ENCODE results near the gene ELMOD3. TPM values are rescaled to one million over a fixed set of nuclear protein-coding genes. Genes with fewer than 3 reads are reported as not detected.

ELMOD3 gene
- total and polyA plus RNA-seq, 9 of the 15 experiments (the other 6 are each of a cell fraction or from before 2014, with no cell fraction given) = 2.7 to 18.7 (median 11.6) TPM

DNA sequence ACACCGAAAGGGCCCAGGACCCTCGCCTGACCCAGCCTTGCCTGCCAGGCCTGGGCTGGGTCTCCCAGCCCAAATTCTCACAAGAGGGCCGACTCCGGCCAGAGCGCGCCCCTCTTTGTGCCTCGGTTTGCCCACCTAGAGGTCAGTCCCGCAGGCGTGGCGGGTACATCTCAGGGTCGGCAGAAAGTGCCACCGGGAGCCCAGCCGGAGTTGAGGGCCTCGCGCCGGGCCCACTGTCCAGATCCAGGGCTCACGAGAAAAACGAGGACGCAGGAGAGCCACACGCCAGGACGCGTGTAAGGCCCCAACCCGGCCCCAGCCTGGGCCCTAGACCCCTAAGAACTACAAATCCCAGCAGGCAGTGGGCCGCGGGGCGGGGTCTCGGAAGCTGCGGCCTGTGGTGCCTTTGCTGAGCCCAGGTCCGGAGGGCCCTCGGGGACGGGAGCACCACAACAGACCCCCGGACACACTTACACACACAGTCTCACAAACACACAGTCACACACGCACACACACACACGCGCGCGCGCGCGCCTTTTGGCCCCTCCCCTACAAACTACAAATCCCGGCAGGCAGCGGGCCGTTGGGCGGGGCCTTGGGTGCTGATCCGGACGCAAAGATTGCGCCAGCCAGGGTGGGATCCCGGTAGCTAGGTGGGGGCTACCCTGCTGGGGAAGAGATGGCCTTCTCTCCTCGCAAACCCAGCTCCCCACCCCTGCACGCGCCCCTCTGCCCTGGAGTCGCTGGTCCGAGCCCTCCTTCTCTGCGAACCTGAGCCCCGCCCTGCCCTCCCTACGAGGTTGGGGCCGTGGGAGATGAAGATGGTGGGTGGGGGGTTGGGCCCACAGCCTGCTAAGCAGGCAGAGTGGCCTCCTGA is 63.8 kb downstream of the ELMOD3 start, which contains the start of gene SH2D6 (continued):
- TF ChIP-seq, protein P1, sequence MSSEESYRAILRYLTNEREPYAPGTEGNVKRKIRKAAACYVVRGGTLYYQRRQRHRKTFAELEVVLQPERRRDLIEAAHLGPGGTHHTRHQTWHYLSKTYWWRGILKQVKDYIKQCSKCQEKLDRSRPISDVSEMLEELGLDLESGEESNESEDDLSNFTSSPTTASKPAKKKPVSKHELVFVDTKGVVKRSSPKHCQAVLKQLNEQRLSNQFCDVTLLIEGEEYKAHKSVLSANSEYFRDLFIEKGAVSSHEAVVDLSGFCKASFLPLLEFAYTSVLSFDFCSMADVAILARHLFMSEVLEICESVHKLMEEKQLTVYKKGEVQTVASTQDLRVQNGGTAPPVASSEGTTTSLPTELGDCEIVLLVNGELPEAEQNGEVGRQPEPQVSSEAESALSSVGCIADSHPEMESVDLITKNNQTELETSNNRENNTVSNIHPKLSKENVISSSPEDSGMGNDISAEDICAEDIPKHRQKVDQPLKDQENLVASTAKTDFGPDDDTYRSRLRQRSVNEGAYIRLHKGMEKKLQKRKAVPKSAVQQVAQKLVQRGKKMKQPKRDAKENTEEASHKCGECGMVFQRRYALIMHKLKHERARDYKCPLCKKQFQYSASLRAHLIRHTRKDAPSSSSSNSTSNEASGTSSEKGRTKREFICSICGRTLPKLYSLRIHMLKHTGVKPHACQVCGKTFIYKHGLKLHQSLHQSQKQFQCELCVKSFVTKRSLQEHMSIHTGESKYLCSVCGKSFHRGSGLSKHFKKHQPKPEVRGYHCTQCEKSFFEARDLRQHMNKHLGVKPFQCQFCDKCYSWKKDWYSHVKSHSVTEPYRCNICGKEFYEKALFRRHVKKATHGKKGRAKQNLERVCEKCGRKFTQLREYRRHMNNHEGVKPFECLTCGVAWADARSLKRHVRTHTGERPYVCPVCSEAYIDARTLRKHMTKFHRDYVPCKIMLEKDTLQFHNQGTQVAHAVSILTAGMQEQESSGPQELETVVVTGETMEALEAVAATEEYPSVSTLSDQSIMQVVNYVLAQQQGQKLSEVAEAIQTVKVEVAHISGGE (CRISPR knock-in tag; IDR thresholded peaks at IDR 0.05) = peak in 1 of 3 experiments; percentile 75; a peak in 3 of 6 replicates
- TF ChIP-seq, protein P2, sequence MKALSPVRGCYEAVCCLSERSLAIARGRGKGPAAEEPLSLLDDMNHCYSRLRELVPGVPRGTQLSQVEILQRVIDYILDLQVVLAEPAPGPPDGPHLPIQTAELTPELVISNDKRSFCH (CRISPR knock-in tag; IDR thresholded peaks at IDR 0.05) = no peak
- TF ChIP-seq, protein P2 (tag; IDR thresholded peaks at IDR 0.05) = peak; percentile 56; the same call in 1 of the 2 replicates
- no peak for TF ChIP-seq STAT5B (CRISPR knock-in tag; IDR thresholded peaks at IDR 0.05)
- TF ChIP-seq SMAD1 (IDR thresholded peaks at IDR 0.05; ENCODE audit: low read depth, low read length, partially characterized antibody) = peak; percentile 36
- TF ChIP-seq NR4A1 (CRISPR knock-in tag; IDR thresholded peaks at IDR 0.05) = 0 out of 2 replicates have a peak, but pooled peaks have one; percentile 43
- TF ChIP-seq NR4A1 (tag; IDR thresholded peaks at IDR 0.05) = peak; percentile 89
- peak; percentile 89 for TF ChIP-seq ZNF76 (CRISPR knock-in tag; IDR thresholded peaks at IDR 0.05; ENCODE audit: borderline replicate concordance)
- peak; percentile 79 to 80 for TF ChIP-seq SIX5 (IDR thresholded peaks at IDR 0.05; ENCODE audit: borderline replicate concordance in 1 of 2, insufficient read depth in 1 of 2, low read depth in 1 of 2, low read length in 2 of 2)
- TF ChIP-seq KDM2B (CRISPR knock-in tag; IDR thresholded peaks at IDR 0.05) = no peak
- peak; percentile 100 for TF ChIP-seq ZFX (CRISPR knock-in tag; IDR thresholded peaks at IDR 0.05)
- TF ChIP-seq TCFL5 (CRISPR knock-in tag; conservative IDR thresholded peaks at IDR 0.05) = no peak
- TF ChIP-seq, protein P3, sequence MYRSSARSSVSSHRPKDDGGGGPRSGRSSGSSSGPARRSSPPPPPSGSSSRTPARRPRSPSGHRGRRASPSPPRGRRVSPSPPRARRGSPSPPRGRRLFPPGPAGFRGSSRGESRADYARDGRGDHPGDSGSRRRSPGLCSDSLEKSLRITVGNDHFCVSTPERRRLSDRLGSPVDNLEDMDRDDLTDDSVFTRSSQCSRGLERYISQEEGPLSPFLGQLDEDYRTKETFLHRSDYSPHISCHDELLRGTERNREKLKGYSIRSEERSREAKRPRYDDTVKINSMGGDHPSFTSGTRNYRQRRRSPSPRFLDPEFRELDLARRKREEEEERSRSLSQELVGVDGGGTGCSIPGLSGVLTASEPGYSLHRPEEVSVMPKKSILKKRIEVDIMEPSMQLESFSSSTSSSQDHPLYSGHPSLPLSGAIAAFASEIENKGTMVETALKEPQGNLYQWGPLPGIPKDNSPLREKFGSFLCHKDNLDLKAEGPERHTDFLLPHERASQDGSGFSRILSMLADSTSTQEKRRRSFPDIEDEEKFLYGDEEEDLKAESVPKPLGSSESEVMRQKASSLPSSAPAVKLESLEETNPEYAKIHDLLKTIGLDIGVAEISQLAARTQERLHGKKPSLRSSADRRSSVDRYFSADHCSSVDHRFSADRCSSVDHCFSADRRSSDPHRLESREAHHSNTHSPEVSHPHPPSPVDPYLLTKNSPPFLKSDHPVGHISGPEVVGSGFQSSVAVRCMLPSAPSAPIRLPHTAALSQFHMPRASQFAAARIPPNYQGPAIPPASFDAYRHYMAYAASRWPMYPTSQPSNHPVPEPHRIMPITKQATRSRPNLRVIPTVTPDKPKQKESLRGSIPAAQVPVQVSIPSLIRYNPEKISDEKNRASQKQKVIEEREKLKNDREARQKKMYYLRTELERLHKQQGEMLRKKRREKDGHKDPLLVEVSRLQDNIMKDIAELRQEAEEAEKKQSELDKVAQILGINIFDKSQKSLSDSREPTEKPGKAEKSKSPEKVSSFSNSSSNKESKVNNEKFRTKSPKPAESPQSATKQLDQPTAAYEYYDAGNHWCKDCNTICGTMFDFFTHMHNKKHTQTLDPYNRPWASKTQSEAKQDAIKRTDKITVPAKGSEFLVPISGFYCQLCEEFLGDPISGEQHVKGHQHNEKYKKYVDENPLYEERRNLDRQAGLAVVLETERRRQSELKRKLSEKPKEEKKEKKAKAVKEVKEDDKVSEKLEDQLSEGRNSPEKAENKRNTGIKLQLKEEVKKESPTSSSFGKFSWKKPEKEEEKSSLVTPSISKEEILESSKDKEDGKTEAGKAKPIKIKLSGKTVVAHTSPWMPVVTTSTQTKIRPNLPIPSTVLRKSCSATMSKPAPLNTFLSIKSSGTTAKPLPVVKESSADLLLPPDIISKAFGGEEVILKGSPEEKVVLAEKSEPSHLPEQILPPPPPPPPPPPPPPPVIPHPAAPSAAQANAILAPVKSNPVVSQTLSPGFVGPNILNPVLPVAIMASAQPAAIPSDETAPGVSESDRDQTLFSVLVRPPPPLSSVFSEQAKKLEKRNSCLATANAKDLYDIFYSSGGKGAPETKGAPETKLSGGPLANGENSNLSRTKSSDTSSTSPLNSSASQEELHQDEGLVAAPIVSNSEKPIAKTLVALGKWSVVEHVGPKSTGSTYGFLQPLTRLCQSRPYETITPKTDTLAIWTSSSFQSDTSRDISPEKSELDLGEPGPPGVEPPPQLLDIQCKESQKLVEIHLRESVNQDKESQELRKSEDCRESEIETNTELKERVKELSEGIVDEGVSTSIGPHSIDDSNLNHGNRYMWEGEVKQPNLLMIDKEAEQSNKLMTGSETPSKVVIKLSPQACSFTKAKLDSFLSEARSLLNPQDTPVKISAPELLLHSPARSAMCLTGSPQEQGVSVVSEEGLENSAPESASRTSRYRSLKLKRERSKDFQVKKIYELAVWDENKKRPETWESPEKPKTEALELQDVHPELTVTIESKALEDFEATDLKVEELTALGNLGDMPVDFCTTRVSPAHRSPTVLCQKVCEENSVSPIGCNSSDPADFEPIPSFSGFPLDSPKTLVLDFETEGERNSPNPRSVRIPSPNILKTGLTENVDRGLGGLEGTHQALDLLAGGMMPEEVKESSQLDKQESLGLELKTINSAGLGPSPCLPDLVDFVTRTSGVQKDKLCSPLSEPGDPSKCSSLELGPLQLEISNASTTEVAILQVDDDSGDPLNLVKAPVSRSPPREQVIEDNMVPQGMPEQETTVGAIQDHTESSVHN (IDR thresholded peaks at IDR 0.05; ENCODE audit: borderline replicate concordance in 1 of 2, low read depth in 1 of 2) = no peak

All from K562 (cell line).